SW480 (cell line): ENCODE measurements around the gene PARP8.
"Not testable (repeated sequence)": the region's sequence is repeated elsewhere in the genome, so short reads cannot be mapped to it uniquely, and the experiment has no call there.

ENCODE experiments used
- DNase-seq: peaks from one replicate; pipeline ENCODE4 v3.0.0-alpha.2; 2016; ENCODE audit warnings: low spot score

The PARP8 gene, protein sequence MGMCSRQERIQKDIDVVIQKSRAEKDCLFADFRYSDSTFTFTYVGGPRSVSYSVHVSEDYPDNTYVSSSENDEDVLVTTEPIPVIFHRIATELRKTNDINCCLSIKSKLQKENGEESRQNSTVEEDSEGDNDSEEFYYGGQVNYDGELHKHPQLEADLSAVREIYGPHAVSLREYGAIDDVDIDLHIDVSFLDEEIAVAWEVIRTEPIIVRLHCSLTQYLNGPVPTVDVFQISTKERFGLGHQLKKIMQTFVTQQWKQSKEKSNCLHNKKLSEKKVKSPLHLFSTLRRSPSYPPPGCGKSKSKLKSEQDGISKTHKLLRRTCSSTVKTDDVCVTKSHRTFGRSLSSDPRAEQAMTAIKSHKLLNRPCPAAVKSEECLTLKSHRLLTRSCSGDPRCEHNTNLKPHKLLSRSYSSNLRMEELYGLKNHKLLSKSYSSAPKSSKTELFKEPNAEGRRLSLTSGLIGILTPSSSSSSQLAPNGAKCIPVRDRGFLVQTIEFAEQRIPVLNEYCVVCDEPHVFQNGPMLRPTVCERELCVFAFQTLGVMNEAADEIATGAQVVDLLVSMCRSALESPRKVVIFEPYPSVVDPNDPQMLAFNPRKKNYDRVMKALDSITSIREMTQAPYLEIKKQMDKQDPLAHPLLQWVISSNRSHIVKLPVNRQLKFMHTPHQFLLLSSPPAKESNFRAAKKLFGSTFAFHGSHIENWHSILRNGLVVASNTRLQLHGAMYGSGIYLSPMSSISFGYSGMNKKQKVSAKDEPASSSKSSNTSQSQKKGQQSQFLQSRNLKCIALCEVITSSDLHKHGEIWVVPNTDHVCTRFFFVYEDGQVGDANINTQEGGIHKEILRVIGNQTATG

DNA sequence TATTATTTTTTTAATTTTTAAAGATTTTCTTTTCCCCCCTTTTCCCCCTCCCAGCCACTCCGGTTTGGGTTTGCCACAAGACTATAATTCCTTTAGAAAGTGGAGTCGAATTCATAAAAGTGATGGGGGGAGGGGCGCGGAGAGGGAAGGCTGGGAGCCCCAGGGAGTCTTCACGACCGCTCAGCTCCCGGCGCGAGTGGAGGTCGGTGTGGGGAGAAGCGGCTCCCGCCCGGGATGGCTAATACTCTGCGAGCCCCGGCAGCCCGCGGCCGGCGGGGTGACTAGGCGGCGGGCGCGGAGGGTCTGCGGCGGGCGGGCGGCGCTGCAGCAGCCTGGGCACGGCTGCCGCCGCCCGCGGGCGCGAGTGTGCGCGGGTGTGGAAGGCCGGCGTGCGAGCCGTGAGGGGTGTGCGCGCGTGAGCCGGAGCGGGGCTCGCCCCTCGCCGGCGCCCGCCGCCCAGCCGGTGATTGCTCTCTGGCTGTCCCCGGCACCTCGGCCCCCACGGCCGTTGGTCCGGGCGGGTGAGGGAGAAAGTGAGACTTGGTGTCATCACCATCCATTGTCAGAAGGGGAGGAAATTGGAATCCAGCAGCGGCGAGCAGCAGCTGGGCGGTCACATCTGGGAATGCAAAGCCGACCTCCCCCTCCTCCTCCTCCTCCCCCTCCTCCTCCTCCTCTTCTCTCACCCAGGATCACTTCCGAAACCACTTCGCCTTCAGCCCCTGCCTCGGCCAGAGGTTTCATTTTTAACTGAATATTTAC is at the start of gene PARP8:
TSS of gene PARP8 (plus strand) at position 377 of the 762 bp plus-strand sequence. CDS start 459 bp downstream, outside the sequence.
- DNase-seq = peak; percentile 50

DNA sequence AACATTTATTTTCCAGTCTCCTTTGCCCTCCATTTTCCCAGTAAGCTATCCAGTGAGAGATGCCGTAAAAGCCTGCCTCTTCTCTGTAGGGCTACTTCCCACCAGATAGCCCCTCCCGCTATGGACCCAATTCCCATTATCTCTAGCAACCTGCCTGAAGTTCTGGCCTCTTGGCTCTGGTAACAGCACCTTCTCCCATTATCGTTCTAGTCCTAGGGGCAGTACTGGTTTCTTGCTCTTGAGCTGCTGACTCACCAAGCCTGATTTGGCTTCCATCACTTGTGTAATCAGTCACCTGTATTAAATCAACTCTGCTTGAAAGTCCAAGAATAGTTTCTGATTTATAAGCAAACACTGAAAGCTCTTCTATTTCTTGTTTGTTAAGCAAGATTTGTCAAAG is 42.8 kb upstream of the PARP8 start:
- DNase-seq = no peak

DNA sequence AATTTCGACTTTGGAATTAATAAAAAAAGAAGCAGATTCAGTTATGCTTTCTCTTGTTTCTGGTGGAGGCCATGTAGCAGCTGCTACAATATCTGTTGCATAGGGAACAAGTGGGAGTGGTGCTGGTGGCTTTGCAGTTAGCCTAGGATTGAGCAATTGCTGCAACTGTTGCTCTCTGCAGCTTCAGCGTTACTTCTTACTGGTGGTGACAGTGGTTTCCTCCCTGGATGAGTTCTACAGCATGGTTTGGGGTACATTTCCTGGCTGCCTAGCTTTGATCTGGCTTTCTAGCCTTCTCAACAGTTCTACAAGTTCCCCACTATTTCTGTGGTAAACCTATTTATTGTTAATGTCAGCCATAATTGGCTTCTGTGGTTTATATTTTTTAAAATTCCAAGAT is 31.6 kb upstream of the PARP8 start:
- DNase-seq = not testable (repeated sequence)

DNA sequence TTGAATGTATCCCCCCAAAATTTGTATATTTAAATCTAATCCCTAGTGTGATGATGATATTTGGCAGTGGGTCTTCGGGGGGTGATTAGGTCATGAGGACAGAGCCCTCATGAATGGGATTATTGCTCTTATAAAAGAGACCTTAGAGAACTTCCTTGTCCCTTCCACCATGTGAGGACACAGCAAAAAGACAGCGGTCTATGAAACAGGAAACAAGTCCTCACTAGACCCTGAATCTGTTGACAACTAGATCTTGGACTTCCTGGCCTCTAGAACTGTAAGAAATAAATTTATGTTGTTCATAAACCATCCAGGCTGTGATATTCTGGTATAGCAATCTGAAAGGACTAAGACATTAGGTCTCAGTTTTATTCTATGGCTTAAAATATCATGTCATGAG is 28.9 kb upstream of the PARP8 start:
- DNase-seq = not testable (repeated sequence)

DNA sequence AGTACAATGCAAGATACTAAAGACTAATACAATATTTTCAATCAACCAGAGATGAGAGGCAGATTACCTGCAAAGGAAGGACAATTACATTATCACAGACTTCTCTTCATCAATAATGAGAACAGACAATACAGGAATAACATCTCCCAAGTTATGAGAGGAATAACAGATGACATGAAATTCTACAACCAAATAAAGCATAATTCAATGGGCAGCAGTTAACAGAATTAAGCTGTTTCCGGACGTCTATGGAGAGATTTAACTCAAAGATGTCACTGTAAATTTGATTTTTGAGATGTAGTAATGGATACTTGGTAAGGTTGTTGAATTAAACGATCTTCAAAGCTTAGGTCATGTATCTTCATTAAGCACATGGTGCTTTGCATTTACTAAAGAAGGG is 19.8 kb upstream of the PARP8 start:
- no peak for DNase-seq

DNA sequence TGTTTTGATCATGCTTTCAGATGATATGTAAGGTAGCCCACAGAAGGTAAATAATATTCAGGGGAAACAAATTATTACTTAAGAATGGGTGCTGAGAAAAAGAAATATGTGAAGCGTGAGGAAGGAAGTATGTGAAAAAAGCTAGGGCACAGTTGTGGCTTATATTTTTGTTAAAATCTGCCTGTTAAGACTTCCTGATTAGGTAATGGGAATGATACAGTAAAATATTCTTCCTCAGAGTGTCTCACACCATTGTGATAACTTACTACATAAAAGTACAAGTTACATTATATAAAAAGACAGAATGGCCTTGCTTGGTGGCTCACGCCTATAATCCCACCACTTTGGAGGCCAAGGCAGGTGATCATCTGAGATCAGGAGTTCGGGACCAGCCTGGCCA is 18.7 kb upstream of the PARP8 start:
- DNase-seq = no peak

DNA sequence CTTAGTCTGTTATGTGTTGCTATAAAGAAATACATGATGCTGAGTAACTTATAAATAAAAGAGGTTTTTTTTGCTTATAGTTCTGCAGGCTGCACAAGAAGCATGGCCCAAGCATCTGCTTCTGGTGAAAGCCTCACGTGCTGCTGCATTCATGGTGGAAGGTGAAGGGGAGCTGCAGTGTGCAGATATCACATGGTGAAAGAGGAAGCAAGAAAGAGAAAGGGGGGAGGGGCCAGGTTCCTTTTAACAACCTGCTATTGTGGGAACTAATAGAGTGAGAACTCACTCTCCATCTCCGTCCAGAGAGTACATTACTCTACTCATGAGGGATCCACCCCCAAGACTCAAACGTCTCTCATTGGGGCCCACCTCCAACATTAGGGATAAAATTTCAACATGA is 12.5 kb upstream of the PARP8 start:
- DNase-seq = no peak

DNA sequence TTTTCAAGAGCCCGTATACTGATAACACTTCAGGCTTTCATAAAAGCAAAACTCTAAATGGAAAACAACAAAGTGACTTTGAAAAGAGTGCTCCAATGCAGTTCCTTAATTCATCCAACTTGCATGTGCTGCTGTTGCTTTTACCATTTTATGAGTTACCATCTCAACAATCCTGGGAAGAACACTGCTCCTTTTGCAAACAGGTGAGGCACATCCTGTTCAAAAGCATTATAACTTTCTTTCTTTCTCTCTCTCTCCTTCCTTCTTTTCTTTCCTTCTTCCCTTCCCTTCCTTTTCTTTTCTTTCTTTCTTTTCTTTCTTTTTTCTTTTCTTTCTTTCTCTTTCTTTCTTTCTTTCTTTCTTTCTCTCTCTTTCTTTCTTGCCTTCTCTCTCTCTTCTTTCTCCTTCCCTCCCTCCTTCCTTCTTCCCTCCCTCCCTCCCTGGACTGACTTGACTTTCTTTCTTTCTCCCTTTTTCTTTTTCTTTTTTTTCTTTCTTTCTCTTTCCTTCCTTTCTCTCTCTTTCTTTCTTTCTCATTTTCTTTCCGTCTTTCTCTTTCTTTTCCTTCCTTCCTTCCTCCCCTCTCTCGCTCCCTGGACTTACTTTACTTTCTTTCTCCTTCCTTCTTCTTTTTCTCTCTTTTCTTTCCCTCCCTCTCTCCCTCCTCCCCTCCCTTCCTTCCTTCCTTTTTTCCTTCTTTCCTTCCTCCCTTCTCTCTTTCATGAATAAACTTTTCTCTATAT is 11.2 kb upstream of the PARP8 start:
- no peak for DNase-seq

DNA sequence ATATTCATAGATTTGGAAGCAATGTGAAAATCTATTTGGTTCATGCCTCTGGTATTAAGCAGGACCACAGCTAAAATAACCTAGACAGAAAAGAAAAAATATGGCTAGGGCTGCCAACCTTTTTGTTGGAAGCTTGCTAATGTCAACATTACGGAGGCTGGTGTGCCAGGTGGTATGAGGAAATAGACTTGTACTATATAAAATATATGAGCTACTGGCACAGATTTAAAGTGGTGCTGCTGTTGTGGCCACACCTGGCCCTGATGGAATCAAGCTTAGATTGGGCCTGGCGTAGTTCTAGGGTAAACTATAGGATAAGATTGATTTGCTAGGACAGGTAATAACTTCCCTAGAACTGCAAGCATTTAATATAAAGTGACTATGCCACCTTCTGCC is 10.6 kb upstream of the PARP8 start:
- DNase-seq = no peak

DNA sequence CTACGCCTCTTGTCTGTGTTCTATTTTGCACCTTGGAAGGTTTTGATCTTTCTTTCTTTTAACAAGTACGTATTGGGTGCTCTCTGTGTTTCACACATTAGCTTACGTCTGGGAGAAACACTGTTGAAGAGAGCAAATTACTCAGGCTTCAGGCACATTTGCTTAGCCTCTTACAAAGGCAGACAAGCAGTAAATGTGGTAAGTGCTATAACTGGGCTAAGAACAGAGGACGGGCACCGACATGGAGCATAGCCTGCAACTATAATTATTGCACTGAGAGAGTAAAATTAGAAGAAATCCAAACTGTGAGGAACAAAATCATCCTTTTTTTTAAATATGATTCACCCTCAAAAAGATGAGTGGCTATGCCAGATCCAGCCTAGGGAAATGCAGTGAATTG is 9.4 kb upstream of the PARP8 start:
- DNase-seq = no peak

DNA sequence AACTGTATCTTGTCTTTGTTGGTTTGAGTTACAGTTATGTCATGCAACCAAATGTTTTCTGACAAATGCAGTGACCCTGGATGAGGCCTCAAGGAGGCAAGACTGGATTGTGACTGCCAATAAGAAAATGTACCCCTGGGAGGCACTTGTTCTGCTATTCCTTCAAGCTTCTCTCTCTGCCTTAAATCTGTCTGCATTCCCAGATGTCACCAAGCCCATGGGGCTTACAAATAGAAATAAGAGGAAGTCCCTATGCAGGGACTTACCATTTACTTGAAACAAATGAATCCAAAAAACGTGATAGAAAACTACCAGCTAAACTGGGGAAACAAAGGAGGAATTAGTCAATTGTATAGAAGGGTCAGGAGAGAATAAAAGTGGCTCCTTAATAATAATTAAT is 8.2 kb upstream of the PARP8 start:
- DNase-seq = no peak

DNA sequence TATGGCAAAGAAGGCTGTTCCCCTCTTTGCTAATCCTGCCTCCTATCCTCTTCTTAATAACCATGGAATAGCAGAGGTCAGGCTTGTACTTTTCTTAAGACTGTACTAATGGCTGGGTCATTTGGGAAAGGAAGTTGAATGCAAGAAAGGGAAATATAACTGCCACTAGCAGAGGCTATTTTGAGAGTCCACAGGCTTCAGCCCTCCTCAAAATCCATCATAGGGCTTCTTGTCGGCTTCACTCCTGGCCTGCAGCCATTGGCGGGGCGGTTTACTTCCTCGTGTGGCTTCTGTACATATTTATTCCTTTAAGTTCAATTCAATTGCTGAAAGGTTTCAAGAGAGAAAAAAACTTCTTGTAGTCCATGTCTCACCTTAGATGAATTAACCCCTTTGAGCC is 2.8 kb upstream of the PARP8 start:
- no peak for DNase-seq

DNA sequence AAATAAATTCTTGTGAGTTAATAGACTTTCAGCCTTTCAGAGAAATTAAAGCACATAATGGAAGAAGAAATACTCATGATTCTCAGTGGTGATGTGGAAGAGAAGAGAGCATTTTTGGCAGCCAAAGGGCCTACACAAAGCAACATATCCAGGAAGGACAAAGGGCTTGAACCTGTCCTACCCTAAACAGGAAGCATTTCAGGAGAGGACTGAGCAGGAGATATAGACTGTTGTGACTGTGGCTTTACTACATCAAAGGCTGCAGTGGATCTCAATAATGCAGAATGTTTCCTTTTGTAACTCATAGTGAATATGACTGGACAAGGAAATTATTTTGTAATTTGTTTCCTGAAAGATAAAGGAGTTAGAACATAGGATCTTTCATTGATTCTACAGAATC is 1.3 kb upstream of the PARP8 start:
- DNase-seq = no peak

DNA sequence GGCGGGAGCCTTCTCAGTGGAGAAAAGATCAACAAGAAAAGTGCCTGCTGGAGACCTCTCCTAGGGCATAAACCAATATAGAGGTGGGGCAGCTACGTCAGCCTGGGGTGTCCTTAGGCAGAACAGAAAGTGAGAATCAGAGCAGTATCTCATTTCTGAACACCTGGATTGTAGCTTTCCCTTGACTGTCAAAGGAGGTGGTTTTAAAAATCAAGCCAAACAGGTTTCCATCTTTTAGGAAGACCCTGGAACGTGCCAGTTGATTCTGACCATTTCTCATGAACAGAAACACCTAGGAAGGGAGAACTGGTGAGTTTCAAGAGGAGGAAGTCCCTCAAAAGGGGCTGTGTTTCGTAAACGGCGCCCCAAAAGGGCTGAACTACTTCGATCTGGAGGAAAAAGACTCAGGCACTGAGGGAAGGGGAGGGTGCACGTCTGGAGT is 655 bp upstream of the PARP8 start:
- DNase-seq = not testable (repeated sequence)

DNA sequence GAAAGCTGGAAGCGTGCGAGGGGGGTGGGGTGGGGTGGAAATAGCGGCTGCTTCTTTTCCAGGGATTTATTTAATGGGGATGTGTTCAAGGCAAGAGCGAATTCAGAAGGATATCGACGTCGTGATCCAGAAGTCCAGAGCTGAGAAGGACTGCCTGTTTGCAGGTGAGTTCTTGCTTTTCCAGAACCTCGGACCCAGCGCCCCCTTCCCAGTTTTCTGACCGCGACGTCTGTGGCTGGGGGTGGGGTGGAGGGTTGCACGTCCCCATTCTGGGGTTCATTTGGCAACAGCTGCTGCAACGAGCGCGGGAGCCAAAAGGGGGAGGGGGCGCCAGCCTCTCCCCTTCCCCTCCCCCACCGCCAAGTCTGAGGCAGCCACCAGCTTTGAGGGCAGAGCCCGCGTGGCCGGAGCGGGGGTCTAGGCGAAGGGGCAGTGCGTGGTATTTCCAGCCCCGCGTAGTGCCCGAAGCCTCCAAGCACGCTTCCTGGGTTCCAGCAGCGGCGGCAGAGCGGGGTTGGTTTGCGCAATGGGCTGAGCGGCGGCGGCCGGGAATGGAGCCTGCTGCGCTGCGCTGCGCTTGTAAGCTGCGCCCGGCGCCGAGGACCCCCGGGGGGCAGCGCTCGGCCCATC is 701 bp downstream of the PARP8 start:
- DNase-seq = peak; percentile 26

DNA sequence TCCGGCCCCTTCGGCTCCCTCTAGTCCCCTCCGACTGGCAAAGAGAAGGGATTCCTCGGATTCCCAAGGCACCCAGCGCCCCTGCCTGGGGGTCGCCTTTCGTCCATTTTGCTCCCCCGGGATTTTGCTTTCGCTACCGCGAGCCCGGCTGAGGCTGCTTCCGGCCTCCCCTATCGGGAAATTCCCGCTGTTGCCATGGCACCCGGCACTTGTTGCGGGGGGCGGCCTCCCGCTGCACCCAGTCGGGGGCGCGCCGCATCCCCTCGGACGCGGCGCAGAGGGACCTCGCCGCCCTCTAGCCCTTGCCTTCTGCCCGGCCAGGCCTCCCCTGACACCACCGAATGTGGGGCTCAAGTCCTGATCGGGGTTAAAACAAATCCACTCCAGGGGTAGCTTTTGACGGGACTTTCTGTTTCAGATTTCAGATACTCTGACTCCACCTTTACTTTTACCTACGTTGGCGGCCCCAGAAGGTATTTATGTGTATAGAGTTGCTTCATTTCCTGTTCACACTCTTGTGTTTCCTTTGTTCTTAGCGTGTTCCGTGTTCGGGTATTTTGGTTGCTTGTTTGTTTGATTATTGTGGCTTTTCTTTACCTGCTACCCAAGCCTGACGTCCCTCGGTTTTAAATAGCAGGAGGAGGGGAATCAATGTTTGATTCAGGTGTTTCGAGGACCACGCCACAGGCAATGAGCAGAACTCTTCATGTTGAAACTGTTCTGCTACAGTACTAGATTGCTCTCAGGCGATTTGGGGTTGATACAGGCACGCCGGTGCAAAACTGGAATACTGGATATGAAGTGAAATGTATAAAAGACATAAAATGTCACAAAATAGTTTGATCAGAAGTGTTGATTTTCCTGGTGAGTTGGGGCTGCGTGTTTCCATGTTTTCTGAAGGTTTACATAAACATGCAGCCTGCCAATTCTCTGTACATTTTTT is 1.5 kb downstream of the PARP8 start:
- peak; percentile 71 for DNase-seq

DNA sequence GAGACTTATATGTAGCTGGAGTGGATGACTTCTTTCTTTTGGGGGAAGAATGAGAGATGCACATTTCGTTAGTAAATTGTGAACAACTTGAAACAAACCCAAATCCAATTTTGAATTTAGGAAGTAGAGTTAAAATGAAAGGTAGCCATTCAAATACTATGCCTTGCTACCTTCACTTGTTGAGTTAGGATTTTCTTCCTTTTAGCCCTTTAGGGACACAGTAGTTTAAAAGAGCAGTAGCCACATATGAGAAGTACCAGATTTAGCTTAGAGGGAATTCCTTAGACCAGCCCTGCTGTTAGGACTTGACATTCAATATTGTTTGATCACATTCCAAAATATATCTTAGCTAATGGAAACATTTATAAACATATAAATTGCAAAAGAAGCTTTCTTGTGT is 2.2 kb downstream of the PARP8 start:
- DNase-seq = not testable (repeated sequence)

DNA sequence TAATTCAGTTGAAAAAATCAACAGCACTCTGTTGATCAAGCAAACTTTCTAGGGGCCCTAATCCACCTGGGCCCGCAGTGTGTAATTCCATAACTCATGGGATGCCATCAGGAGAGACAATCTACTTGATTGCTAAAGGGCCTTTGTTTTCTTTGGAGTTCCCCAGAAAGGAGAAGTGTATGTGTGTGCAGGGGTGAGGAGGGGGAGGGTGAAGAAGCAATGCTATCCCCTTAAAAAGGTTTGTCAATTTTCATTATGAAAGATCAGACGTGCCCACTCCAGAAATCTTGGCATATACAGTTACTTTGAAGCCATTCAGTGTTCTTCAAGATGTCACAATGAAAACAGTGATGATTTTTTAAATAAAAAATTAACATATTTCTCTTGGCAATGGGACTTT is 6.2 kb downstream of the PARP8 start:
- DNase-seq = no peak

DNA sequence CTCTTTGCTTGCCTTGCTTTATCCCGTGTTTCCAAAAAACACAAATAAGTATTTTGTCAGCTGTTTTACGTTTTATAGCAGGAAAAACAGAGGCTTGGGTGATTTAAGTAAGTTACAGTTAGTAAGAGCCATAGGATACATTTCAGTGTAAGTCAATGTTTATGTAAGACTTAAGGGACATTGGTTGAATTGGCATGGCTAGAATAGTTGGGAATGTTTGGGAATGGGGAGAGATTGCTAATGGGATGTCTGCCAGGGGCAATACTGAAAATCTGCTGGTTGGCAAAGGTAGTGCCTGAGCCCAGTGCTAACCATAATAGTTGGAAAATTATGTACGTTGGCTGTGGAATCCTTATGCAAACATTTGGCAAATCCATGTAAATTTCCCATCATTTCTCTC is 7.0 kb downstream of the PARP8 start:
- DNase-seq = not testable (repeated sequence)

DNA sequence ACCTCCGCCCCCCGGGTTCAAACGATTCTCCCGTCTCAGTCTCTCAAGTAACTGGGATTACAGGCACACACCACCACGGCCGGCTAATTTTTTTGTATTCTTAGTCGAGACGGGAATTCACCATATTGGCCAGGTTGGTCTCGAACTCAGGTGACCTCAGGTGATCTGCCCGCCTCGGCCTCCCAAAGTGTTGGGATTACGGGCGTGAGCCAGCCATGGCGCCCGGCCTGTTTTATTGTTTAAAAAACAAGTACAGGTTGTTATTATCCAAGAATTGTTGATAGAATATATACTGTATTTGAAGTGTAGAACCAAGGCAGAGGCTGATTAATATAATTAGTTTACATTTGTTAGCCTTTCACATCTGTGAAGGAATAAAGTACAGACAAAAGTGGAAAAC is 8.9 kb downstream of the PARP8 start:
- DNase-seq = no peak
